Neuronal stem cell (in vitro differentiated cells): ENCODE results near the gene SALL4.

Experiments used
- DNase-seq: peaks from one replicate; pipeline ENCODE4 v3.0.0-alpha.2; 2013; ENCODE audit warnings: low spot score
- H2AFZ ChIP-seq: one replicate; pipeline ENCODE4 v1.6.1; 2013; ENCODE audit warnings: mild to moderate bottlenecking, low read length, inconsistent platforms
- H2AK5ac ChIP-seq: 2 replicates; pipeline ENCODE4 v1.6.1; 2013; ENCODE audit warnings: low read depth, mild to moderate bottlenecking, inconsistent platforms, low read length, moderate library complexity, mixed read lengths
- H2BK120ac ChIP-seq: 2 replicates; pipeline ENCODE4 v1.6.1; 2013; ENCODE audit warnings: low read depth, mild to moderate bottlenecking, inconsistent platforms, low read length, moderate library complexity, mixed read lengths
- H2BK12ac ChIP-seq: one replicate; pipeline ENCODE4 v1.6.1; 2013; ENCODE audit warnings: low read length, inconsistent platforms
- H2BK15ac ChIP-seq: 2 replicates; pipeline ENCODE4 v1.6.1; 2013; ENCODE audit warnings: mild to moderate bottlenecking, low read length, inconsistent platforms, mixed read lengths
- H2BK5ac ChIP-seq: one replicate; pipeline ENCODE4 v1.6.1; 2013; ENCODE audit warnings: inconsistent platforms, mild to moderate bottlenecking, low read length, moderate library complexity
- H3K14ac ChIP-seq: one replicate; pipeline ENCODE4 v1.6.1; 2013; ENCODE audit warnings: low read length, inconsistent platforms
- H3K18ac ChIP-seq: 2 replicates; pipeline ENCODE4 v1.6.1; 2013; ENCODE audit warnings: low read length, inconsistent platforms
- H3K23ac ChIP-seq: 2 replicates; pipeline ENCODE4 v1.6.1; 2013; ENCODE audit warnings: low read depth, mild to moderate bottlenecking, mixed read lengths, low read length, inconsistent platforms; ENCODE audit not compliant: poor library complexity
- H3K27ac ChIP-seq: replicated peaks from 3 replicates; pipeline ENCODE4 v1.5.1; 2013; ENCODE audit warnings: low read length, inconsistent platforms
- H3K27me3 ChIP-seq, 3 experiments: 2 replicates each; pipeline ENCODE4 v1.6.1; 2013; ENCODE audit warnings: low read length in 3 of 3, mild to moderate bottlenecking in 2 of 3, inconsistent platforms in 1 of 3, low read depth in 1 of 3, mixed read lengths in 1 of 3, moderate library complexity in 1 of 3; ENCODE audit not compliant: control insufficient read depth in 3 of 3, insufficient read depth in 3 of 3
- H3K36me3 ChIP-seq, 2 donors: replicated peaks in 1 of 2; 2 replicates each; pipeline ENCODE4 v1.6.1; 2013; ENCODE audit warnings: low read length in 2 of 2; ENCODE audit not compliant: control insufficient read depth in 2 of 2, insufficient read depth in 2 of 2
- H3K4ac ChIP-seq: 2 replicates; pipeline ENCODE4 v1.6.1; 2013; ENCODE audit warnings: inconsistent platforms, mild to moderate bottlenecking, low read length, moderate library complexity
- H3K4me1 ChIP-seq, 2 donors: 1 replicate in 1 of 2; 2 replicates in 1 of 2; pipeline ENCODE4 v1.6.1; 2013; ENCODE audit warnings: low read length in 2 of 2, low read depth in 1 of 2; ENCODE audit not compliant: control insufficient read depth in 2 of 2, insufficient read depth in 1 of 2
- H3K4me2 ChIP-seq: one replicate; pipeline ENCODE4 v1.6.1; 2013; ENCODE audit warnings: mild to moderate bottlenecking, low read length, inconsistent platforms; ENCODE audit not compliant: insufficient read depth, poor library complexity, severe bottlenecking
- H3K4me3 ChIP-seq, 2 donors: 2 replicates each; pipeline ENCODE4 v1.5.1; 2013; ENCODE audit warnings: low read length in 2 of 2, mild to moderate bottlenecking in 2 of 2, inconsistent platforms in 1 of 2, moderate library complexity in 1 of 2
- H3K79me1 ChIP-seq: one replicate; pipeline ENCODE4 v1.6.1; 2013; ENCODE audit warnings: low read depth, mild to moderate bottlenecking, inconsistent platforms, low read length, moderate library complexity
- H3K9ac ChIP-seq: one replicate; pipeline ENCODE4 v1.6.1; 2013; ENCODE audit warnings: mild to moderate bottlenecking, low read depth, low read length, inconsistent platforms; ENCODE audit not compliant: poor library complexity
- H3K9me3 ChIP-seq, 2 donors: replicated peaks in 1 of 2; 2 replicates each; pipeline versions ENCODE3 to v1.6.1; 2013; ENCODE audit warnings: low read length in 2 of 2, mild to moderate bottlenecking in 2 of 2, inconsistent platforms in 1 of 2, low read depth in 1 of 2, mixed read lengths in 1 of 2, moderate library complexity in 1 of 2; ENCODE audit not compliant: control insufficient read depth in 2 of 2, insufficient read depth in 1 of 2
- H4K8ac ChIP-seq: one replicate; pipeline ENCODE4 v1.6.1; 2013; ENCODE audit warnings: low read depth, mild to moderate bottlenecking, inconsistent platforms, low read length, moderate library complexity
- H4K91ac ChIP-seq: one replicate; pipeline ENCODE4 v1.6.1; 2013; ENCODE audit warnings: low read length, low read depth, mild to moderate bottlenecking, inconsistent platforms; ENCODE audit not compliant: poor library complexity
- WGBS, 2 donors: extraction: QIAGEN DNeasy Blood & Tissue Kit; methylation state at CpG; one replicate each; pipeline ENCODE4 v1.1.7; 2013; ENCODE audit warnings: missing lambda C conversion rate in 2 of 2, mixed read lengths in 1 of 2; ENCODE audit not compliant: insufficient read length in 2 of 2, insufficient replicate concordance in 1 of 2; ENCODE audit errors: extremely low coverage in 2 of 2; 5-methylcytosine and 5-hydroxymethylcytosine counted together

Gene SALL4

DNA sequence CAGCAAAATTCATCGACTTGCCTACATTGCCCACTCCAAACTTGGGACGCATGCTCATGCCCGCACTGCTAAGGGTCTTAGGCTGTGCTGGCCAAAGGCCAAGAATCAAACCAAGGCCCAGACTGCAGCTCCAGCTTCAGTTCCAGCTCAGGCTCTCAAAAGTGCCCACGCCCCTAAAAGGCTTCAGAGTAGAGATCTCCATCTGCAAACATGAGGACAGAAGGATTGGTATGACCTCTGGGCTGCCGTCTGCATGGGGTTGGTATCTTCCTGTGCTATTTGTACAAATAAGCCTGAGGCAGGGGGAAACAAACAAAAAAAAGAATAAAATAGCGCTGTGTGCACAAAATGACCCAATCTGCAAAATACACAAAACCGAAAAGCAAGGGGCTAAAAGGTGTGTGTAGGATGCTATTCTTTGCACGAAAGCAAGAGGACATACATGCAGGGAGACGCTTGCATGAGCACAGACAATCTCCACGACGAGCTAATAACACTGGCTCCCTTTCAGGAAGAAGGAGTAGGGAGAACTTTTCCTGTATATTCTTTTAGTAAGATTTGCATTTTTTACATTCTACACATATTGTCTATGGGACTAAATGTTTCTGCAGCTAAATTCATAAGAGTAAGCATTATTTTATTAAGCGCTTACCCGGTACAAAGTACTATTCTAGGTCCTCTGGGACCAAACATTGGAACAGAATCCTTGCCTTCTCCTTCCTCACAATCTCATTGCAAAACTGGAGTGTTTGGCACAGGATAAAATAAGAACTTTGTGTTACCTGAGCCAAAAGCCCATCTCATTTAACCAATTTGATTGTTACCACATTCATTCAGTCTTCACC, 67.2 kb downstream of the SALL4 start:
- Histone ChIP-seq H2AK5ac (no peak overlapping the region), H2BK12ac (no peak overlapping the region), H3K36me3 (no peaks in the 10 kb centered on the region), H2BK120ac (no peak overlapping the region), H3K4me3 (no peak overlapping the region), H3K4me1 (peaks cover 5 to 7% of the 10 kb centered on the region in 2 donors), H3K27me3 (no peaks in the 10 kb centered on the region), H2AFZ (no peak overlapping the region), H3K23ac (no peak overlapping the region), H2BK15ac (no peak overlapping the region), H3K4ac (no peak overlapping the region), H4K8ac (no peak overlapping the region), H3K79me1 (no peaks in the 10 kb centered on the region), H4K91ac (no peak overlapping the region), H3K9ac (peak overlapping the region; percentile 15), H3K18ac (peak overlapping the region; percentile 28), H2BK5ac (no peak overlapping the region), H3K27ac (no peak overlapping the region), H3K14ac (no peak overlapping the region), H3K4me2 (no peak overlapping the region), H3K9me3 (peaks cover 0 to 2% of the 10 kb centered on the region in 2 donors)
- no peak for DNase-seq
- WGBS, 2 donors, result no CpG with 5 or more reads among the region's 13 CpGs

DNA sequence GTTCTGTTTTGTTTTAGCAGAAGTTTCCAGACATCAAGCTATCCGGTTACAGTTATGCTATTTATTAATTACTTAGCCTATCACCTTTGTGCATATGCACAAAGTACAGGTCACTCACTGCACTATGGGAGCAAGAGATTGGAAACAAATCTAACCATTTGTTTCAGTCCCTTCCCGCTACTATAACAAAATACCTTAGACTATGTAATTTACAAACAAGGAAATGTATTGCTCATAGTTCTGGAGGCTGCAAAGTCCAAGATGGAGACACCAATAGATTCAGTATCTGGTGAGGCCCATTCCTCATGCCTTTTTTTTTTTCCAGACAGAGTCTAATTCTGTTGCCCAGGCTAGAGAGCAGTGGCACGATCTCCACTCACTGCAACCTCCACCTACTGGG, 69.3 kb downstream of the SALL4 start:
- Histone ChIP-seq H2AK5ac (no peak overlapping the region), H3K27me3 (no peaks in the 10 kb centered on the region), H3K36me3 (peaks cover 0 to 4% of the 10 kb centered on the region in 2 donors), H2BK120ac (no peak overlapping the region), H4K8ac (no peak overlapping the region), H3K18ac (no peak overlapping the region), H2AFZ (no peak overlapping the region), H3K4me2 (no peak overlapping the region), H2BK15ac (no peak overlapping the region), H3K14ac (no peak overlapping the region), H2BK5ac (no peak overlapping the region), H3K27ac (no peak overlapping the region), H3K9me3 (peaks cover 0 to 2% of the 10 kb centered on the region in 2 donors), H3K4me3 (no peak overlapping the region), H3K79me1 (no peaks in the 10 kb centered on the region), H3K4ac (no peak overlapping the region), H3K9ac (no peak overlapping the region), H3K23ac (no peak overlapping the region), H2BK12ac (no peak overlapping the region), H4K91ac (no peak overlapping the region), H3K4me1 (peaks cover 5 to 7% of the 10 kb centered on the region in 2 donors)
- no CpG with 5 or more reads among the region's 3 CpGs for WGBS, 2 donors
- no peak for DNase-seq
